Measurements from ENCODE around the gene ARHGAP25.

- TF ChIP-seq DPF2 (IDR thresholded peaks at IDR 0.05) (no peak), TAF1 (IDR thresholded peaks at IDR 0.05; ENCODE audit: borderline replicate concordance, low read depth, low read length) (no peak), CBFB (IDR thresholded peaks at IDR 0.05; ENCODE audit: low read depth) (no peak), FOXK2 (IDR thresholded peaks at IDR 0.05) (no peak), RFX5 (IDR thresholded peaks at IDR 0.05; ENCODE audit: low read depth, low read length) (no peak), MTA2 (IDR thresholded peaks at IDR 0.05; ENCODE audit: low read depth) (no peak), CTCF (IDR thresholded peaks at IDR 0.05 in 2 of 3, conservative IDR thresholded peaks at IDR 0.05 in 1 of 3; ENCODE audit: control insufficient read depth in 2 of 3, extremely low read depth in 1 of 3, insufficient read depth in 1 of 3, low read depth in 3 of 3, low read length in 3 of 3) (no peak), ESRRA (IDR thresholded peaks at IDR 0.05; ENCODE audit: low read length) (no peak), EZH2 (IDR thresholded peaks at IDR 0.05; ENCODE audit: borderline replicate concordance, control insufficient read depth, low read depth, low read length) (no peak)
- TF ChIP-seq, protein P1, sequence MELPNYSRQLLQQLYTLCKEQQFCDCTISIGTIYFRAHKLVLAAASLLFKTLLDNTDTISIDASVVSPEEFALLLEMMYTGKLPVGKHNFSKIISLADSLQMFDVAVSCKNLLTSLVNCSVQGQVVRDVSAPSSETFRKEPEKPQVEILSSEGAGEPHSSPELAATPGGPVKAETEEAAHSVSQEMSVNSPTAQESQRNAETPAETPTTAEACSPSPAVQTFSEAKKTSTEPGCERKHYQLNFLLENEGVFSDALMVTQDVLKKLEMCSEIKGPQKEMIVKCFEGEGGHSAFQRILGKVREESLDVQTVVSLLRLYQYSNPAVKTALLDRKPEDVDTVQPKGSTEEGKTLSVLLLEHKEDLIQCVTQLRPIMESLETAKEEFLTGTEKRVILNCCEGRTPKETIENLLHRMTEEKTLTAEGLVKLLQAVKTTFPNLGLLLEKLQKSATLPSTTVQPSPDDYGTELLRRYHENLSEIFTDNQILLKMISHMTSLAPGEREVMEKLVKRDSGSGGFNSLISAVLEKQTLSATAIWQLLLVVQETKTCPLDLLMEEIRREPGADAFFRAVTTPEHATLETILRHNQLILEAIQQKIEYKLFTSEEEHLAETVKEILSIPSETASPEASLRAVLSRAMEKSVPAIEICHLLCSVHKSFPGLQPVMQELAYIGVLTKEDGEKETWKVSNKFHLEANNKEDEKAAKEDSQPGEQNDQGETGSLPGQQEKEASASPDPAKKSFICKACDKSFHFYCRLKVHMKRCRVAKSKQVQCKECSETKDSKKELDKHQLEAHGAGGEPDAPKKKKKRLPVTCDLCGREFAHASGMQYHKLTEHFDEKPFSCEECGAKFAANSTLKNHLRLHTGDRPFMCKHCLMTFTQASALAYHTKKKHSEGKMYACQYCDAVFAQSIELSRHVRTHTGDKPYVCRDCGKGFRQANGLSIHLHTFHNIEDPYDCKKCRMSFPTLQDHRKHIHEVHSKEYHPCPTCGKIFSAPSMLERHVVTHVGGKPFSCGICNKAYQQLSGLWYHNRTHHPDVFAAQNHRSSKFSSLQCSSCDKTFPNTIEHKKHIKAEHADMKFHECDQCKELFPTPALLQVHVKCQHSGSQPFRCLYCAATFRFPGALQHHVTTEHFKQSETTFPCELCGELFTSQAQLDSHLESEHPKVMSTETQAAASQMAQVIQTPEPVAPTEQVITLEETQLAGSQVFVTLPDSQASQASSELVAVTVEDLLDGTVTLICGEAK (IDR thresholded peaks at IDR 0.05; ENCODE audit: borderline replicate concordance), result no peak
Observed at GRCh38 chr2:68757081-68757480, 22.5 kb downstream of the ARHGAP25 start.

All from GM12878 (cell line).